H9 (cell line): ENCODE measurements around the gene BANP. TPM values are rescaled to one million over a fixed set of nuclear protein-coding genes. Genes with fewer than 3 reads are reported as not detected.

Experiments used
- DNase-seq: peaks from one replicate; pipeline ENCODE4 v3.0.0-alpha.2; 2017
- H2AFZ ChIP-seq: one replicate; pipeline ENCODE4 v1.6.1; 2013; ENCODE audit warnings: mild to moderate bottlenecking, low read length, control low read depth, moderate library complexity
- H2AK5ac ChIP-seq: 2 replicates; pipeline ENCODE4 v1.6.1; 2013; ENCODE audit warnings: low read length, control low read depth, mixed read lengths; ENCODE audit not compliant: insufficient read length
- H2BK120ac ChIP-seq: one replicate; pipeline ENCODE4 v1.6.1; 2013; ENCODE audit warnings: low read depth, mild to moderate bottlenecking, low read length, control low read depth, inconsistent platforms; ENCODE audit not compliant: poor library complexity, severe bottlenecking
- H2BK12ac ChIP-seq: 2 replicates; pipeline ENCODE4 v1.6.1; 2013; ENCODE audit warnings: low read length, control low read depth, mixed read lengths, low read depth; ENCODE audit not compliant: insufficient read length
- H2BK15ac ChIP-seq: 2 replicates; pipeline ENCODE4 v1.6.1; 2013; ENCODE audit warnings: low read depth, low read length, control low read depth
- H2BK20ac ChIP-seq: one replicate; pipeline ENCODE4 v1.6.1; 2013; ENCODE audit warnings: low read depth, mild to moderate bottlenecking, low read length, control low read depth, inconsistent platforms; ENCODE audit not compliant: poor library complexity, severe bottlenecking
- H2BK5ac ChIP-seq: 2 replicates; pipeline ENCODE4 v1.6.1; 2013; ENCODE audit warnings: low read length, control low read depth, mixed read lengths; ENCODE audit not compliant: insufficient read length
- H3K14ac ChIP-seq: 2 replicates; pipeline ENCODE4 v1.6.1; 2013; ENCODE audit warnings: low read length, control low read depth; ENCODE audit not compliant: insufficient read depth
- H3K18ac ChIP-seq: 2 replicates; pipeline ENCODE4 v1.6.1; 2013; ENCODE audit warnings: low read depth, mild to moderate bottlenecking, mixed read lengths, low read length, control low read depth; ENCODE audit not compliant: insufficient read length
- H3K23ac ChIP-seq: 2 replicates; pipeline ENCODE4 v1.6.1; 2013; ENCODE audit warnings: low read length, control low read depth, mixed read lengths, low read depth; ENCODE audit not compliant: insufficient read length
- H3K23me2 ChIP-seq: 2 replicates; pipeline ENCODE4 v1.6.1; 2013; ENCODE audit warnings: low read depth, mild to moderate bottlenecking, mixed read lengths, low read length, control low read depth; ENCODE audit not compliant: insufficient read length, poor library complexity, severe bottlenecking
- H3K27ac ChIP-seq: 2 replicates; pipeline ENCODE4 v1.5.1; 2013; ENCODE audit warnings: low read length, control low read depth, mixed read lengths, low read depth; ENCODE audit not compliant: insufficient read length
- H3K27me3 ChIP-seq: 2 replicates; pipeline ENCODE4 v1.6.1; 2013; ENCODE audit warnings: low read length, control low read depth, inconsistent platforms; ENCODE audit not compliant: insufficient read depth
- H3K4ac ChIP-seq: 2 replicates; pipeline ENCODE4 v1.6.1; 2013; ENCODE audit warnings: low read depth, mild to moderate bottlenecking, control low read depth, inconsistent platforms, low read length, moderate library complexity
- H3K4me1 ChIP-seq: 2 replicates; pipeline ENCODE4 v1.6.1; 2013; ENCODE audit warnings: low read length, control low read depth, inconsistent platforms; ENCODE audit not compliant: insufficient read depth
- H3K4me2 ChIP-seq: 2 replicates; pipeline ENCODE4 v1.6.1; 2013; ENCODE audit warnings: low read length, control low read depth, mixed read lengths; ENCODE audit not compliant: insufficient read length, insufficient read depth
- H3K56ac ChIP-seq: 2 replicates; pipeline ENCODE4 v1.6.1; 2013; ENCODE audit warnings: low read depth, mild to moderate bottlenecking, mixed read lengths, low read length, control low read depth; ENCODE audit not compliant: insufficient read length
- H3K79me1 ChIP-seq: 2 replicates; pipeline ENCODE4 v1.6.1; 2013; ENCODE audit warnings: low read depth, mild to moderate bottlenecking, moderate library complexity, low read length, control low read depth, inconsistent platforms; ENCODE audit not compliant: insufficient read depth, poor library complexity, severe bottlenecking
- H3K79me2 ChIP-seq: 2 replicates; pipeline ENCODE4 v1.6.1; 2013; ENCODE audit warnings: low read length, control low read depth, inconsistent platforms; ENCODE audit not compliant: insufficient read depth
- H3K9ac ChIP-seq: 2 replicates; pipeline ENCODE4 v1.6.1; 2013; ENCODE audit warnings: low read length, control low read depth, mixed read lengths; ENCODE audit not compliant: insufficient read length; ENCODE audit errors: extremely low read depth
- H3K9me3 ChIP-seq: one replicate; pipeline ENCODE4 v1.6.1; 2013; ENCODE audit warnings: low read depth, low read length, inconsistent platforms; ENCODE audit not compliant: control insufficient read depth
- H3T11ph ChIP-seq: one replicate; pipeline ENCODE4 v1.6.1; 2013; ENCODE audit warnings: mild to moderate bottlenecking, low read length, control low read depth, inconsistent platforms
- H4K20me1 ChIP-seq: one replicate; pipeline ENCODE4 v1.6.1; 2013; ENCODE audit not compliant: control insufficient read depth, insufficient read length, insufficient read depth
- H4K5ac ChIP-seq: 2 replicates; pipeline ENCODE4 v1.6.1; 2013; ENCODE audit warnings: low read depth, mild to moderate bottlenecking, mixed read lengths, low read length, control low read depth; ENCODE audit not compliant: insufficient read length
- H4K8ac ChIP-seq: replicated peaks from 2 replicates; pipeline ENCODE4 v1.6.1; 2013; ENCODE audit warnings: low read length, control low read depth, mixed read lengths, low read depth; ENCODE audit not compliant: insufficient read length
- H4K91ac ChIP-seq: 2 replicates; pipeline ENCODE4 v1.6.1; 2013; ENCODE audit warnings: low read depth, mild to moderate bottlenecking, moderate library complexity, mixed read lengths, low read length, control low read depth; ENCODE audit not compliant: insufficient read length
- H3K27ac Mint-ChIP-seq, 3 experiments: 2 replicates in 2 of 3; 3 replicates in 1 of 3; pipeline ENCODE4 v1.8.0; 2020 to 2021; ENCODE audit warnings: mixed read lengths in 3 of 3, mild to moderate bottlenecking in 1 of 3, moderate library complexity in 1 of 3
- H3K27me3 Mint-ChIP-seq: 2 replicates; pipeline ENCODE4 v1.8.0; 2021; ENCODE audit warnings: low read depth, mild to moderate bottlenecking, moderate library complexity, mixed read lengths
- H3K36me3 Mint-ChIP-seq, 3 experiments: 2 replicates in 2 of 3; 3 replicates in 1 of 3; pipeline ENCODE4 v1.8.0; 2020 to 2021; ENCODE audit warnings: low read depth in 3 of 3, mixed read lengths in 3 of 3; ENCODE audit not compliant: insufficient read depth in 1 of 3
- H3K4me1 Mint-ChIP-seq, 2 experiments: 2 replicates each; pipeline ENCODE4 v1.8.0; 2020; ENCODE audit warnings: mixed read lengths in 2 of 2
- H3K4me3 Mint-ChIP-seq, 2 experiments: 2 replicates in 1 of 2; 3 replicates in 1 of 2; pipeline ENCODE4 v1.8.0; 2020 to 2021; ENCODE audit warnings: mild to moderate bottlenecking in 2 of 2, mixed read lengths in 2 of 2, moderate library complexity in 1 of 2
- H3K9me3 Mint-ChIP-seq, 2 experiments: 2 replicates in 1 of 2; 3 replicates in 1 of 2; pipeline ENCODE4 v1.8.0; 2020; ENCODE audit warnings: mild to moderate bottlenecking in 2 of 2, mixed read lengths in 2 of 2, moderate library complexity in 1 of 2
- WGBS: extraction: QIAGEN DNeasy Blood & Tissue Kit; methylation state at CpG from one replicate; pipeline ENCODE4 v1.1.7; 2013; ENCODE audit warnings: missing lambda C conversion rate, low lambda C conversion rate, mixed read lengths; ENCODE audit not compliant: insufficient read length; ENCODE audit errors: extremely low coverage; 5-methylcytosine and 5-hydroxymethylcytosine counted together
- total RNA-seq: library from RNA; stranded (reverse); gene quantifications from 2 replicates; pipeline ENCODE4 v1.2.1, GENCODE V29; 2021
- TF ChIP-seq, protein P1 (sequence below): fragments of 200-600 bp; sonication (generic); conservative IDR thresholded peaks from 3 replicates; pipeline ENCODE4 v1.8.0; 2021; ENCODE audit warnings: antibody characterized with exemption, mild to moderate bottlenecking

Gene BANP
- total RNA-seq, 1 experiment from 2014 or later, result 24.9 TPM

DNA sequence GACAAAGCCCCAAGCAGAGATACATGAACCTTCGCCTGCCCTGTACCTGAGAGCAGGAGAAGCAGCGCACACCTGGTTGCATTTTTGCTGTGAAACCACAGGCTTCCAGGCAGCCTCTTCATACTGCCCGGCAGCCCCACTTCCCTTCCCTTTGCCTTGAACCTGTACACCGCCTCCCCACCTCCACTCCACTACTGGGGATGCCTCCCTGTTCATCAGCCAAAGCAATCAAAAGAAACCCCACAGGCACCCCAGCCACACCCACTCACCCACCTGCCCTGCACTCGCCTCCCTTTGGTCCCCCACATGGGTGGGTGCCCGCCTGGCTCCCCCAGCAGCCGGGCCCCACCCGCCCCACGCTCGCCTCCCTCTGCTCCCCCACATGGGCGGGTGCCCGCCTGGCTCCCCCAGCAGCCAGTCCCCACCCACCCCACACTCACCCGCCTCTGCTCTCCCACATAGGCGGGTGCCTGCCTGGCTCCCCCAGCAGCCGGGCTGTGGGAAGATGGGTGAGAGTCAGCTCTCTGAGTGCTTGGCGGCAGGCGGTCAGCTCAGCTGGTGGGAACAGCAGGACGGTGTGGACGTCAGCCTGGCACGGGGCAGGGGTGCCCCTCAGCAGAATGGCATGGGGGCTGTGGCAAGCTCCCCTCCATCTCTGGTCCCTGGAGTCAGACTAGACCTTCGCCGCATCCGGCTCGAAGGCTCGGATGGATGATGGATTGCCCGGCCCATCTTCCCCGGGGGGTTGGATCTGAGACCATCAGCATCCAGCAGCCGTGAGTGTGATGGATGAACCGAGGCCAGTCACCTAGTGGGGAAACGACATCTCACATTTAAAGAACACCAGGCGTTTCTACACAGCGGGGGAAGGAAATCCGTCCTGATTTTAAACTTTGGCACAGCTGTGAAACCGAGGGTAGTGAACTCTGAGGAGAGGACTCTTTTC, 135.6 kb downstream of the BANP start:
- no peaks in the 10 kb centered on the region for H3K27me3 ChIP-seq
- Mint-ChIP-seq H3K27ac (peak overlapping the region in 2 of 3 experiments; percentile 53 to 81; a peak in 2 of 7 replicates), H3K9me3 (no peaks in the 10 kb centered on the region), H3K4me1 (peaks cover 2 to 3% of the 10 kb centered on the region in 2 experiments; a peak in 2 of 4 replicates), H3K27me3 (no peaks in the 10 kb centered on the region; the same call in 1 of the 2 replicates), H3K36me3 (peaks cover 0 to 2% (median 0%) of the 10 kb centered on the region in 3 experiments; a peak in 2 of 7 replicates), H3K4me3 (no peak overlapping the region)
- H3T11ph ChIP-seq, result no peak overlapping the region
- H2BK5ac ChIP-seq, result no peak overlapping the region
- H3K4ac ChIP-seq, result no peak overlapping the region
- DNase-seq, result no peak
- no peak overlapping the region for H2BK12ac ChIP-seq
- H3K9ac ChIP-seq, result no peak overlapping the region
- H3K23ac ChIP-seq, result no peak overlapping the region
- no peak overlapping the region for H4K5ac ChIP-seq
- no peaks in the 10 kb centered on the region for H3K79me2 ChIP-seq
- no peak overlapping the region for H4K8ac ChIP-seq
- H3K4me2 ChIP-seq, result no peak overlapping the region
- H4K20me1 ChIP-seq, result no peaks in the 10 kb centered on the region
- no peaks in the 10 kb centered on the region for H3K9me3 ChIP-seq
- no peak overlapping the region for H2AK5ac ChIP-seq
- H3K23me2 ChIP-seq, result no peaks in the 10 kb centered on the region
- H2BK15ac ChIP-seq, result no peak overlapping the region
- TF ChIP-seq, protein P1, sequence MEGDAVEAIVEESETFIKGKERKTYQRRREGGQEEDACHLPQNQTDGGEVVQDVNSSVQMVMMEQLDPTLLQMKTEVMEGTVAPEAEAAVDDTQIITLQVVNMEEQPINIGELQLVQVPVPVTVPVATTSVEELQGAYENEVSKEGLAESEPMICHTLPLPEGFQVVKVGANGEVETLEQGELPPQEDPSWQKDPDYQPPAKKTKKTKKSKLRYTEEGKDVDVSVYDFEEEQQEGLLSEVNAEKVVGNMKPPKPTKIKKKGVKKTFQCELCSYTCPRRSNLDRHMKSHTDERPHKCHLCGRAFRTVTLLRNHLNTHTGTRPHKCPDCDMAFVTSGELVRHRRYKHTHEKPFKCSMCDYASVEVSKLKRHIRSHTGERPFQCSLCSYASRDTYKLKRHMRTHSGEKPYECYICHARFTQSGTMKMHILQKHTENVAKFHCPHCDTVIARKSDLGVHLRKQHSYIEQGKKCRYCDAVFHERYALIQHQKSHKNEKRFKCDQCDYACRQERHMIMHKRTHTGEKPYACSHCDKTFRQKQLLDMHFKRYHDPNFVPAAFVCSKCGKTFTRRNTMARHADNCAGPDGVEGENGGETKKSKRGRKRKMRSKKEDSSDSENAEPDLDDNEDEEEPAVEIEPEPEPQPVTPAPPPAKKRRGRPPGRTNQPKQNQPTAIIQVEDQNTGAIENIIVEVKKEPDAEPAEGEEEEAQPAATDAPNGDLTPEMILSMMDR, result no peak
- no peak overlapping the region for H2BK120ac ChIP-seq
- no peak overlapping the region for H2BK20ac ChIP-seq
- no peak overlapping the region for H4K91ac ChIP-seq
- H2AFZ ChIP-seq, result no peak overlapping the region
- no peak overlapping the region for H3K56ac ChIP-seq
- H3K18ac ChIP-seq, result no peak overlapping the region
- H3K14ac ChIP-seq, result no peak overlapping the region; the same call in 1 of the 2 replicates
- no peak overlapping the region for H3K27ac ChIP-seq
- no CpG with 5 or more reads among the region's 34 CpGs for WGBS
- H3K4me1 ChIP-seq, result no peaks in the 10 kb centered on the region
- no peaks in the 10 kb centered on the region for H3K79me1 ChIP-seq
